ENCODE results near the gene MYRF. TPM values are rescaled to one million over a fixed set of nuclear protein-coding genes. Genes with fewer than 3 reads are reported as not detected.
A peak's percentile ranks its signal among the peaks of the same experiment; 100 is the strongest.

Gene MYRF
- total and polyA plus RNA-seq, 12 donors, result 0.13 to 2.6 (median 0.89) TPM

- Histone ChIP-seq H3K27me3 (no peaks in the 10 kb centered on the region), H3K27ac (peak within 1 kb of the TSS; percentile 95 to 99 (median 99)), H3K9me3 (replicated peaks in 1 of 3) (no peaks in the 10 kb centered on the region), H3K36me3 (replicated peaks in 1 of 2) (peaks cover 0 to 14% of the 10 kb centered on the region in 2 donors), H3K4me1 (replicated peaks in 1 of 2) (peaks cover 9 to 13% of the 10 kb centered on the region in 2 donors), H3K4me3 (peak within 1 kb of the TSS; percentile 13 to 58 (median 42))
- 1 to 3% (median 2%) methylated on average over 5 to 73 of the region's 73 CpGs for WGBS, 4 donors
- peak; percentile 93 to 98 (median 95) for DNase-seq
- intact Hi-C loops (cut with DNase I), result no loop called here
- TF ChIP-seq POLR2A (IDR thresholded peaks at IDR 0.05), result peak; percentile 68 to 71
- peak; percentile 31 to 61 (median 50) for TF ChIP-seq CTCF (IDR thresholded peaks at IDR 0.05)
These were observed 64.5 kb downstream of the MYRF start, which contains the start of gene FADS1 for GRCh38 chr11:61816736-61817455. FADS1 (minus strand) TSS chr11:61817003; CDS start chr11:61816929, 74 bp downstream.

GRCh38 chr11:61817471-61818202 is 65.2 kb downstream of the MYRF start:
- Histone ChIP-seq H3K27ac (peak overlapping the region in 4 of 5 donors; percentile 98 to 99 (median 99)), H3K9me3 (replicated peaks in 1 of 3) (no peaks in the 10 kb centered on the region), H3K4me1 (replicated peaks in 1 of 2) (peaks cover 9 to 13% of the 10 kb centered on the region in 2 donors), H3K36me3 (replicated peaks in 1 of 2) (peaks cover 0 to 7% of the 10 kb centered on the region in 2 donors), H3K4me3 (peak overlapping the region in 1 of 4 donors; percentile 52), H3K27me3 (no peaks in the 10 kb centered on the region)
- 52 to 64% (median 53%) methylated on average over 6 of the region's 6 CpGs for WGBS, 4 donors
- intact Hi-C loops (cut with DNase I), result no loop called here
- no peak for TF ChIP-seq CTCF (IDR thresholded peaks at IDR 0.05)
- peak in 1 of 2 donors; percentile 21 for TF ChIP-seq POLR2A (IDR thresholded peaks at IDR 0.05)
- DNase-seq, result peak in 1 of 7 donors; percentile 51

GRCh38 chr11:61820174-61820573 is 67.7 kb downstream of the MYRF start:
- H3K27ac ChIP-seq, result peak overlapping the region in 1 of 5 donors; percentile 11
- DNase-seq, result no peak
- H3K4me3 ChIP-seq, result no peak overlapping the region
- WGBS, 4 donors, result 75 to 86% (median 83%) methylated on average over 2 of the region's 2 CpGs
- no peaks in the 10 kb centered on the region for H3K27me3 ChIP-seq
- H3K36me3 ChIP-seq (replicated peaks in 1 of 2), result no peaks in the 10 kb centered on the region
- intact Hi-C loops (cut with DNase I), result no loop called here
- TF ChIP-seq POLR2A (IDR thresholded peaks at IDR 0.05) (no peak), CTCF (IDR thresholded peaks at IDR 0.05) (no peak)
- no peaks in the 10 kb centered on the region for H3K9me3 ChIP-seq (replicated peaks in 1 of 3)
- H3K4me1 ChIP-seq (replicated peaks in 1 of 2), result peaks cover 9 to 13% of the 10 kb centered on the region in 2 donors

GRCh38 chr11:61826930-61827570 is 74.6 kb downstream of the MYRF start:
- no peaks in the 10 kb centered on the region for H3K9me3 ChIP-seq (replicated peaks in 1 of 3)
- H3K27me3 ChIP-seq, result no peaks in the 10 kb centered on the region
- intact Hi-C loops (cut with DNase I), result no loop called here
- no peak for DNase-seq
- peak overlapping the region in 3 of 4 donors; percentile 23 to 81 (median 53) for H3K4me3 ChIP-seq
- no peak for TF ChIP-seq POLR2A (IDR thresholded peaks at IDR 0.05)
- no peak for TF ChIP-seq CTCF (IDR thresholded peaks at IDR 0.05)
- peaks cover 27 to 37% of the 10 kb centered on the region in 2 donors for H3K4me1 ChIP-seq (replicated peaks in 1 of 2)
- no peaks in the 10 kb centered on the region for H3K36me3 ChIP-seq (replicated peaks in 1 of 2)
- WGBS, 4 donors, result 15 to 31% (median 20%) methylated on average over 14 to 23 of the region's 23 CpGs
- H3K27ac ChIP-seq, result peak overlapping the region; percentile 87 to 98 (median 92)

Data from adrenal gland (tissue), 12 donors.